Hematopoietic multipotent progenitor cell treated with erythropoietin and hydrocortisone succinate and interleukin-3 and kit ligand, for 17 days (in vitro differentiated cells): ENCODE measurements around the gene NCR3LG1.
"Not testable (repeated sequence)": the region's sequence is repeated elsewhere in the genome, so short reads cannot be mapped to it uniquely, and the experiment has no call there.

Source experiments
- DNase-seq: peaks from one replicate; pipeline ENCODE4 v3.0.0-alpha.2; 2015; ENCODE audit warnings: low spot score

Gene NCR3LG1

GRCh38 chr11:17411418-17411817 lies 59.8 kb downstream of the NCR3LG1 start:
- DNase-seq, result no peak

- DNase-seq, result no peak
Measured at GRCh38 chr11:17412488-17413180, 61.0 kb downstream of the NCR3LG1 start.

GRCh38 chr11:17413414-17414316 lies 62.1 kb downstream of the NCR3LG1 start:
- no peak for DNase-seq

- no peak for DNase-seq
Measured at GRCh38 chr11:17414317-17414737, 62.7 kb downstream of the NCR3LG1 start.

GRCh38 chr11:17414992-17415391 lies 63.4 kb downstream of the NCR3LG1 start:
- no peak for DNase-seq

- DNase-seq, result no peak
Measured at GRCh38 chr11:17415523-17416104, 64.0 kb downstream of the NCR3LG1 start.

GRCh38 chr11:17416492-17416891 lies 64.9 kb downstream of the NCR3LG1 start:
- DNase-seq, result no peak

- no peak for DNase-seq
Measured at GRCh38 chr11:17418444-17419081, 67.0 kb downstream of the NCR3LG1 start.

- DNase-seq, result no peak
Measured at GRCh38 chr11:17421781-17422180, 70.2 kb downstream of the NCR3LG1 start.

GRCh38 chr11:17423533-17424310 lies 72.1 kb downstream of the NCR3LG1 start:
- no peak for DNase-seq

GRCh38 chr11:17426233-17426632 lies 74.6 kb downstream of the NCR3LG1 start:
- DNase-seq, result not testable (repeated sequence)
